ENCODE data around the gene CKMT2.

CKMT2 gene

GRCh38 chr5:81233080-81233634 lies at the start of gene CKMT2:
TSS of gene CKMT2 (plus strand) at chr5:81233322. CDS start at chr5:81251133, 17,811 bp downstream.
- no peak for DNase-seq (ENCODE audit: low read depth in 2 of 2)

GRCh38 chr5:81183811-81184748 lies 49.0 kb upstream of the CKMT2 start:
- no peak for DNase-seq (ENCODE audit: low read depth in 2 of 2)

- no peak for DNase-seq (ENCODE audit: low read depth in 2 of 2)
Measured at GRCh38 chr5:81184749-81185110, 48.4 kb upstream of the CKMT2 start.

- DNase-seq (ENCODE audit: low read depth in 2 of 2): no peak
Measured at GRCh38 chr5:81187885-81188284, 45.2 kb upstream of the CKMT2 start.

- no peak for DNase-seq (ENCODE audit: low read depth in 2 of 2)
Measured at GRCh38 chr5:81188962-81189361, 44.2 kb upstream of the CKMT2 start.

- no peak for DNase-seq (ENCODE audit: low read depth in 2 of 2)
Measured at GRCh38 chr5:81189875-81190498, 43.1 kb upstream of the CKMT2 start.

- no peak for DNase-seq (ENCODE audit: low read depth in 2 of 2)
Measured at GRCh38 chr5:81191726-81192372, 41.3 kb upstream of the CKMT2 start.

- DNase-seq (ENCODE audit: low read depth in 2 of 2): no peak
Measured at GRCh38 chr5:81192373-81192750, 40.8 kb upstream of the CKMT2 start.

- DNase-seq (ENCODE audit: low read depth in 2 of 2): peak; percentile 32 to 36
Measured at GRCh38 chr5:81194633-81195334, 38.3 kb upstream of the CKMT2 start.

GRCh38 chr5:81195335-81195929 lies 37.7 kb upstream of the CKMT2 start:
- DNase-seq (ENCODE audit: low read depth in 2 of 2): no peak

GRCh38 chr5:81202655-81203054 lies 30.5 kb upstream of the CKMT2 start:
- DNase-seq (ENCODE audit: low read depth in 2 of 2): no peak

- no peak for DNase-seq (ENCODE audit: low read depth in 2 of 2)
Measured at GRCh38 chr5:81203729-81204128, 29.4 kb upstream of the CKMT2 start.

- no peak for DNase-seq (ENCODE audit: low read depth in 2 of 2)
Measured at GRCh38 chr5:81204205-81204604, 28.9 kb upstream of the CKMT2 start.

GRCh38 chr5:81205058-81205457 lies 28.1 kb upstream of the CKMT2 start:
- DNase-seq (ENCODE audit: low read depth in 2 of 2): no peak

- DNase-seq (ENCODE audit: low read depth in 2 of 2): no peak
Measured at GRCh38 chr5:81207009-81207408, 26.1 kb upstream of the CKMT2 start.

- DNase-seq (ENCODE audit: low read depth in 2 of 2): no peak
Measured at GRCh38 chr5:81208904-81209303, 24.2 kb upstream of the CKMT2 start.

GRCh38 chr5:81209386-81209785 lies 23.7 kb upstream of the CKMT2 start:
- no peak for DNase-seq (ENCODE audit: low read depth in 2 of 2)

- DNase-seq (ENCODE audit: low read depth in 2 of 2): no peak
Measured at GRCh38 chr5:81209869-81210493, 23.1 kb upstream of the CKMT2 start.

GRCh38 chr5:81212211-81212751 lies 20.8 kb upstream of the CKMT2 start:
- no peak for DNase-seq (ENCODE audit: low read depth in 2 of 2)

GRCh38 chr5:81213070-81213469 lies 20.1 kb upstream of the CKMT2 start:
- DNase-seq (ENCODE audit: low read depth in 2 of 2): no peak

- no peak for DNase-seq (ENCODE audit: low read depth in 2 of 2)
Measured at GRCh38 chr5:81214848-81215247, 18.3 kb upstream of the CKMT2 start.

Measured in fibroblast of skin of left biceps (primary cell).